D721Med (cell line): ENCODE measurements around the gene FGD2.
A peak's percentile ranks its signal among the peaks of the same experiment; 100 is the strongest.

Source experiments
- DNase-seq: peaks from one replicate; pipeline ENCODE4 v3.0.0; 2011; ENCODE audit warnings: low spot score; ENCODE audit not compliant: insufficient read length
- FAIRE-seq: peaks from 2 replicates; lab custom pipeline; 2011; peaks lifted over from hg19 to GRCh38; lab: Jason Lieb, UNC
- CTCF ChIP-seq: IDR thresholded peaks from 2 replicates; pipeline ENCODE4 v1.5.1; 2012; ENCODE audit warnings: mild to moderate bottlenecking, control low read depth; ENCODE audit not compliant: insufficient read depth; ENCODE audit errors: missing control alignments

The FGD2 gene

GRCh38 chr6:37017606-37018197 is 12.2 kb downstream of the FGD2 start:
- TF ChIP-seq CTCF = no peak
- FAIRE-seq (no peak), DNase-seq (no peak)

DNA sequence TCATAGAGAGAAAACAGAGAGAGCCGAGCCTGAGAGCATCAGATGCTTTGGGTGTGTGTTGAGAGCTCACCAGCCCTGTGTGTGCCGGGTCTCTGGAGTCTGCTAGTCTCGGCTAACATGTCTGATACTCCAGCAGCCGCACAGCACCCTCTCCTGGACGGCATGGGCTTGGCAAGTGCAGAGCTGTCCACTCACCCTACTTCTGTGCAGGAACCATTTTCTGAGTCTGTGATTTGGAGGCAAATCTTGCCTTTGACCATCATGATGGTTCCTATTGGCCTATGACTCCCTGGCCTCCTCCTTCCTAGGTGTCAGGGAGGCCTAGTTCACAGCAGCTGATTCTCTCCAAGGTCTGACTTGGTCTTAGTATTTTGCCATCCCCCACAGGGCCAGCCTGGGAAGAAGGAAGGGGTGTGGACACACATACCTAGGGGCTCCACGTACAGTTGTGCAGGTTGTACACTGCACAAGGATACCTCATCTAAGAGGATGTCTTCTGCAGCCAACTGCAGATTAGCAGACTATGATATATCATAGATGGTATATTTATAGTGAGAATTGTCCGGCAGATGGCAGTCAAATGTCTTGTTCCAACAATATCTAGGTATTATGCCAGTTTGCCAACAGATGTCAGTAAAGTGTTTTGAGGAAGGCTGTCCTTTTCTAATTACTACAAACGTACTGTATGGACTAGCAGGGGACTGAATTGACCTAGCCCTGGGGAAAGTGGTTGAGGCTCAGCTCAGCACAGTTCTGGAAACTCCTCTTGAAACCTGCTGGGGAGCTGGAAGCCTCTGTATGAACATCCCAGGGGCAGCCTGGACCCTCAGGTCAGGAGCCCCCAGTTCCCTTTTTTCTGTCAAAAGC is 13.0 kb downstream of the FGD2 start:
- DNase-seq = peak; percentile 78
- TF ChIP-seq CTCF = peak; percentile 94
- no peak for FAIRE-seq

GRCh38 chr6:37019065-37019450 is 13.6 kb downstream of the FGD2 start:
- FAIRE-seq (no peak), DNase-seq (no peak)
- no peak for TF ChIP-seq CTCF

- DNase-seq = no peak
- TF ChIP-seq CTCF = no peak
Measured at GRCh38 chr6:37020381-37020780, 14.9 kb downstream of the FGD2 start.

GRCh38 chr6:37020812-37021211 is 15.4 kb downstream of the FGD2 start:
- DNase-seq (no peak), FAIRE-seq (no peak)
- no peak for TF ChIP-seq CTCF

More at GRCh38 chr6:37020381-37020780, 14.9 kb downstream of the FGD2 start:
- FAIRE-seq = no peak

DNA sequence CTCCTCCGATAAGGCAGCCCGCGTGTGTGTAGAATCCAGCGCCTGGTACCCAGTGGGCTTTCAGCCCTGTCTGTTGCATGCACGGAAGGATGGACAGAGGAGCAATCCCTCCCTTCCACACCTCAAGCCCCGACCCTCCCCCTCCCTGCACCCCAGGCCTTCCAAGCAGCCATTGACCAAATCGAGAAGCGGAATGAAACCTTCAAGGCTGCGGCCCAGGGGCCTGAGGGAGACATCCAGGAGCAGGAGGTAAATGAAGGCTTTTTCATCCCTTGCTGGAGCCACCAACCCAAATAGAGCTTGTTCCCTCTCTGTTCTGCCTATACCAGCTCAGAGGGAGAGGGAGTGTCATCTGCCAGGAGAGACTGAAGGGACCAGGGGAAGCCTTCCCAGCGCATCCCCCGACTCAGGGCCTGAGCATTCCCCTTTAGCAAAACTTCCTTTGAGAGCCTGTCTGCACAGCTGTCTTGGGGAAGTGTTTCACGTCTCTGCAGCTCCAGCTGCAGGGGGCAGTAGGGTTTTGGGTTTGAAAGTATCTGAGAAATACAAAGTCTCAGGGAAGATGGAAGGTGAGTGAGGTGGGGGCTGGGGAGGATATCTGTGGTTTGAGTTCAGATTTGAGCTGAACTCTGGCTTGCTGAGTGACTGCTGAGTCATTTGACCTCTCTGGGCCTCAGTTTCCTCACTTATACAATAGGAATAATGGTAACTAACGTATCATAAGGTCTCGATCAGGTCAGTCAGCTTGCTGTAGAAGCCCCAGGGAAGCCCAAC is 16.1 kb downstream of the FGD2 start:
- FAIRE-seq (no peak), DNase-seq (no peak)
- peak; percentile 35 for TF ChIP-seq CTCF
